Ishikawa (cell line): Measurements from ENCODE around the gene RAB1B.

ENCODE experiments used
- EGR1 ChIP-seq: IDR thresholded peaks from 2 replicates; pipeline ENCODE4 v1.6.1; 2012
- EP300 ChIP-seq: IDR thresholded peaks from 2 replicates; pipeline ENCODE4 v1.6.1; 2012; ENCODE audit warnings: borderline replicate concordance
- MAX ChIP-seq: IDR thresholded peaks from 2 replicates; pipeline ENCODE4 v1.6.1; 2012
- RAD21 ChIP-seq: IDR thresholded peaks from 2 replicates; pipeline ENCODE4 v1.6.1; 2012; ENCODE audit warnings: low read depth
- TAF1 ChIP-seq: IDR thresholded peaks from 2 replicates; pipeline ENCODE4 v1.6.1; 2012; ENCODE audit warnings: low read depth, mild to moderate bottlenecking
- TEAD4 ChIP-seq: IDR thresholded peaks from 2 replicates; pipeline ENCODE4 v1.6.1; 2012
- USF1 ChIP-seq: IDR thresholded peaks from 2 replicates; pipeline ENCODE4 v1.6.1; 2012
- YY1 ChIP-seq: IDR thresholded peaks from 2 replicates; pipeline ENCODE4 v1.6.1; 2012; ENCODE audit warnings: low read depth

- TF ChIP-seq EP300 (no peak), YY1 (no peak), RAD21 (no peak), USF1 (no peak), TAF1 (no peak), MAX (no peak), EGR1 (no peak), TEAD4 (no peak)
Measured at GRCh38 chr11:66232769-66233168, 35.7 kb upstream of the RAB1B start.
